Skin of body (tissue), 2 donors: ENCODE results near the gene MEF2B. TPM values are rescaled to one million over a fixed set of nuclear protein-coding genes. Genes with fewer than 3 reads are reported as not detected.
"Not testable (repeated sequence)": the region's sequence is repeated elsewhere in the genome, so short reads cannot be mapped to it uniquely, and the experiment has no call there.

Source experiments
- DNase-seq: peaks from one replicate; lab custom pipeline; 2025; lab: John Stamatoyannopoulos, UW
- total RNA-seq: library from RNA; depleted of rRNA; stranded (reverse); fragments of >200 nt; gene quantifications from one replicate; pipeline ENCODE4 v1.2.3, GENCODE V29; 2014

Gene MEF2B
- total RNA-seq, 1 donor from 2014 or later, result 0.49 TPM

DNA sequence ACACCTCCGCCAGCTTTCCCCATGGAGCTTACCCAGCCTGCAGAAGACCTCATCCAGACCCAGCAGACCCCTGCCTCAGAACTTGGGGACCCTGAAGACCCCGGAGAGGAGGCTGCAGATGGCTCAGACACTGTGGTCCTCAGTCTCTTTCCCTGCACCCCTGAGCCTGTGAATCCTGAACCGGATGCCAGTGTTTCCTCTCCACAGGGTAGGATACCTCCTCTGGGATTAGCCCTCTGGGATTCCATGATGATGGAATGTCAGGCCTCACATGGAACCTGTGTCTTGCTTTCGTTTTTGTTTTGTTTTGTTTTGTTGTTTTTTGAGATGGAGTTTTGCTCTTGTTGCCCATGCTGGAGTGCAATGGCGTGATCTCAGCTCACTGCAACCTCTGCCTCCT, 23.9 kb upstream of the MEF2B start:
- DNase-seq, result no peak

DNA sequence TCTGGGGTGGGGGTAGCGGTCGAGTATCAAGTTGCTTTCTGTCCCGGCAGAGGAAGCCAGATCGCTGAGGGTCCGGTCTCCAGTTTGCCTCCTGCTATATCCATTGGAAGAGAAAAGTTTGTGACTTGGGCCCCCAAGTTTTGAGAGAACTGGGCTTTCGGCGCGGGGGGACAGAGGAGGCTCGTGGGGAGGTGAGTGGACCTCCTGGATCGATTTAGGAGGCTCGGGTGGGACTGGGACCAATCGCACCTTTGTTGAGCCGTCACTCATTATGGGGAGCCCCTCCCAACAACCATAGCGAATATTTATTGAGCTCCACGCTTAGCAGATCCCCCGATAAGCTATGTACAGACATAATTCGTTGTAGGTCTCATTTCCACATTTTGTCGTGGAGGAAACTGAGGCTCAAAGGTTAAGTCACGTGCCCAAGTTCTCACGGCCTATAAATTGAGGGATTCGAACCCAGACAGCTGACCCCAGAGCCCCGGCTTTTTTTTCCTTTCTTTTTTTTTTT, 22.9 kb upstream of the MEF2B start:
- DNase-seq, result peak; percentile 50

DNA sequence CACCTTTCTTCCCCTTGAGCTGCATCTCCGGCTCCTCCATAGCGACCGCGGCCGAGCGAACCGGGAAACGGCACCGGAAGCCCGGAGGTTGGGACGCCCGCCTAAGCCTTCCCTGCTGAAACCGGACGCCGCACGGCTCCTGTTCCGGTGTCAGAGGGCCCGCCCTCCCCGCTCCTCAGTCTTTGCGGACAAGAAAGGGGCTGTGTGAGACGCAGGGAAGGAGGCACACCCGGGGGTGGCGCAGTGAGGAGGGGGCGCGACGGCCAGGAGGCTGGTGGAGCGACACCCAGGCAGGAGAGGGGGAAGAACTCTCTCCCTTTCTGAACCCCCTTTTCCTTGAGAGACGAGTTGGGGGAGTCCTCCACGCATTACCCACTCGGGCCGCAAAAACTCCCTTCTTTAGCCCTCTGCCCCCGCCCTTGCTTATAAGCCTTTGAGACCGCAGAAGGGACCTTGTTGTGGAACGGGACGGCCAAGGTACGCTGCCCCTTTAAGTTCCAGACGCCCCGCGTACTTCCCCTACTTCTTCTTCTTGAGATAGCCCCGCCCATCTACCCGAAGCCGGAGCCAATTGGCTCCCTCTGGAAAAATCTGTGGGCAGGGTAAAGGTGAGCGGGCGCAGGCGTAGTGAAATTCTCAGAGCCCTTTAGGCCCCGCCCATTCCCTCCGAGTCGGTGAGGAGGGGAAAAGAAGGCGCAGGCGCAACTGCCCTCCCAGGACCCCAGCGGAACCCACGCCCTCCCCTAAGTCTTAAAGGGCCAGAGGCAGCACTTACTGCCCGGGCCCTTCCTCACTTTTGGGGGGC, 22.2 kb upstream of the MEF2B start, which contains the start of the genes BORCS8 and RFXANK:
BORCS8 (minus strand) TSS at position 75 of the 805 bp plus-strand sequence; CDS start at position 40, 35 bp downstream.
RFXANK (plus strand) TSS at position 181 of the 805 bp plus-strand sequence. CDS start 1,689 bp downstream, outside the sequence.
- peak; percentile 99 for DNase-seq

DNA sequence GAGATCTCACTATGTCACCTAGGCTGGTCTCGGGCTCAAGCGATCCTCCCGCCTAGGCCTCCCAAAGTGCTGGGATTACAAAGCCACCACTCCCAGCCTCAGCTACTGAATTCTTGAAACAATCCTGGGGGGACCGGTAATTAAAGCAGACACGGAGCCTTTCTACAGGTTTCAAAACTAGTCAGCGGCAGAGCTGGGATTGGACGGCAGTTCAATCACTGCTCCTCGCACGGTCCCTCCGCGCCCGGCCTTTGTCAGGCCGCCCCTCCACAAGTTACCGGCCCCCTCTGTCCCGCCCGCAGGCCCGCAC, 21.7 kb upstream of the MEF2B start:
- DNase-seq, result no peak

DNA sequence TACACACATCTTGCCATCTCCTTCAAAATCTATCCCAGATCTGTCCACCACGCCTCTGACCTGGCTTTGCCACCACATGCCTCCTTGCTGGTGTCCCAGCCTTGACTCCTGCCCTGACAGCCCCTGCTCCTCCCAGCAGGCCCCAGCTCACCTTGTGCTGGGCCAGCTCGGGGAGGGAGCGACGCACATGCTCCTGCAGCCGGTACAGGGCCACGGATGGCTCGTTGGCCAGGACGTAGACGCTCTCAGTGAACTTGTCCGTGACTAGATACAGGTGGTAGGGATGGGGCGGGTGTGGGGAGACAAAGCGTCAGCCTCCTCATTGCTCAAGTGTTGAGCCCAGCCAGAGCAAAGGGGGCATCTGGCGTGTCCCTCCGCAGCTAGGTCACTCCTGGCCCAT, 16.7 kb upstream of the MEF2B start:
- no peak for DNase-seq

DNA sequence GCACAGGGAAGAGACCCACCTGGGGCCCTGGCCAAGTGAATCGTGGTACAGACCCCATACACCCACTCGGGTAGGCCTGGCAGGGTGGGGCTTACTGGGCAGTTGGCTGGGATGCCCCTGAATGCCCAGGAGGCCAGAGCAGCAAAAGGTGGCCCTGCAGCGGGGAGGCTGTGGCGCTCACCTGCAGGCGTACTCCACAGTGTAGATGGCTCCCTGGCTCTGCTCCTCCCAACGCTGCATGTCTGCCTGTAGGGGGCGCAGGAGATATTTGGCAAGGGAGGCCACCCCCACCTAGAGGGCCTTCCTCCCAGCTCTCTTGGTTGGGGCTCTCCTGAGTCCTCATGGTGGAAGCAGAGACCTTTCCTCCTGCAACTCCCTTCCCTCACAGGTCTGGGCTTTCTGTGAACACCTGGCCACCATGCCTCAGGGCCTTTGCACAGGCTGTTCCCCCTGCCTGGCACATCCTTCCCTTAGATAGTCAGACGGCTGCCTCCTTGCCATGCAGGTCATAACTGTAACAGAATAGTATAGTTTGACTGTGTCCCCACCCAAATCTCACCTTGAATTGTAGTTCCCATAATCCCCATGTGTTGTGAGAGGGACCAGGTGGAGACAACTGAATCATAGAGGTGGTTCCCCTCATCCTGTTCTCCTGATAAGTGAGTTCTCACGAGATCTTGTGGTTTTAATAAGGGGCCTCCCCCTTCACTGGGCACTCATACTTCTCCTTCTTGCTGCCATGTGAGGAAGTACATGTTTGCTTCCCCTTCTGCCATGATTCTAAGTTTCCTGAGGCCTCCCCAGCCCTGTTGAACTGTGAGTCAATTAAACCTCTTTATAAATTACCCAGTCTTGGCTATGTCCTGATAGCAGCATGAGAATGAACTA, 16.0 kb upstream of the MEF2B start:
- no peak for DNase-seq

DNA sequence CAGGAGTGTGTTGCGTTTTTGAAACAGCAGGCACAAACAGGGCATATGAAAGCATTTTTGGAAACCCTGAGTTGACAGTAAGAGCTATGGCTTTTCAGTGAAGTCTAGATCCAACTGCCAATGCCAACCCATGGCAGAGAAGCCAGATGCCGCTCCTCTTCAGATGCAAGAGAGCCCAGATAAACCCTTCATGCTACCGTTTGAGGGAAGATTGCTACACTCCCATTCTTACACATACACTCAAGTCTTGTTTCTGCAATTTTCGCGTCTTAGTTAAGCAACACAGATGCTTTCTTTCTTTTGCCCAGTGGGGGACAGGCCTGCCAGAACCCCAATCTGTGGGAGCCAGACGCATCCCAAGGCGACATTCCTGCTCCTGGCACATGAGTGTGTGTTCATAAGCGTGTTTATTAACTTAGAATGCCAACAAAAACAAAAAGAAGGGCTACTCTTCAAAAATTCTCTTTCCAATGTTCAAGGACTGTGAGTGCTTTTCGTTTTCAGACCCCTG, 11.5 kb upstream of the MEF2B start:
- no peak for DNase-seq

DNA sequence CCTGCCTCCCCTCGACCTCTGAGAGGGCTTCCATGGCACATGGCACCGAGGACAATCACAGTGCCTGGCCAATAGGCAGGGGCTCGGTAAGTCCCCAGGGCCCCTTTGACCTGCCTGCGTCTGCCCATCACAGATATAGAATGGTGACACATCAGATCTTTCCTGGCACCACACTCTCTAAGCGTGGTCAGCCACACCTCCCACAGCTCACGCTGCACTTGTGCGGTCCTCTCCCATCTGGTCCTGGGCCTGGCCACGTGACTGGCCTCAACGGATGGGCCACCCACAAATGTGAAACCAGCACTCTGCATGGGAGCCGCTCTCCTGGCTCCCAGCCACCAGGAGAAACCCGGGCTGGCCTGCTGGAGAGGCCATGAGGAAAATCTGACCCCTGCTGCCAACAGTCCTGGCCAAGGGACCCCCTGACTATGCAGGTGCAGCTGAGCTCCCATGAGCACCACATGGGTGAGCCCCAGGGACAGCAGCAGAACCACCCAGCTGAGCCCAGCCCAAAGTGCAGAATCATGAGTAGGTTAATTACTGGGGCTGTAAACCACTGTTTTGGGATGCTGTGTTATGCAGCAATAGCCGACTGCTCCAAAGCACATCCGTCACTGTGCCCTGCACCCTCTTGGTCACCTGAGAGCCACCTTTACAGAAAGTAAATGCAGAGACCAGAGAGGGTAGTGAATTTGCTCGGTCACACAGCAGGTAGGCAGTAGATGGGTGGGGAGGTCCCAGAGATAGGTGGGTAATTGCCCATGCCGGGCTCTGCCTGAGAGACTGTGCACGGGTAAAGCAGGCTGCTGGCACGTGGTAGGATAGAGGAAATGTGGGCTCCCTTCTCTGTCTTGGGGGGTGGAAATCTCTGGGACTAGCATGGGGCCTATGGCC, 9.7 kb upstream of the MEF2B start:
- no peak for DNase-seq

DNA sequence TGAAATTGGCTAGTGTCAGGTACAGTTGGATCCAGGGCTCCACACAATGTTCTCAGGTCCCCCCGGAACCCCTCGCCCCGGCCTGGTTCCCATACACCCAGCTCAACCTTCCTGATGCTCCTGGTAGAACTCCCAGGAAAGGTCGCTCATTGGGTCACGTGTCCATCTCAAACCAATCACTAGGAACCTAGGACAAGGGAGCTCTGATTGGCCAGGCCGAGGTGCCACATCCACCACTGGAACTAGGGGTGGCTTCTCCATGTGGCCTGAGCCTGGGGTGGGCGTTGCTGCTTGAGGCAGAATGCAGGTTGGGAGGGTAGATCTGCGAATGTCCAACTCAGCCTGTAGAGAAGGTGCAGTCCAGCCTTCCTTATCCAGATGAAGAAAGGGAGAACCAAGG, 6.9 kb upstream of the MEF2B start:
- DNase-seq, result no peak

DNA sequence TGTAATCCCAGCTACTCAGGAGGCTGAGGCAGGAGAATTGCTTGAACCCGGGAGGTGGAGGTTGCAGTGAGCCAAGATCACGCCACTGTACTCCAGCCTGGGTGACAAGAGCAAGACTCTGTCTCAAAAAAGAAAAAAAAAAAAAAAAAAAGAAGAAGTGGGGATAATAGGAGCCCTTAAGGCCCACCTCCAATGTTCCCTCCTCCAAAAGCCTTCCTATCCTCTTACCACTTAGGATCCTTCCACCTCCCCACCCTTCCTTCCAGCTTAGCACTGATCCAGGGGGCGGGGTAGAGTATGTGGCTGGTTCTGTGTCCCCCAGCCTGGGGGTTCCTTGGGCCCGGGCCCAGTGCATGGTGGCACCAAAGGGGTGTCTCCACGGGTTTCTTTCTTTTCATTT, 3.2 kb upstream of the MEF2B start:
- DNase-seq, result not testable (repeated sequence)

DNA sequence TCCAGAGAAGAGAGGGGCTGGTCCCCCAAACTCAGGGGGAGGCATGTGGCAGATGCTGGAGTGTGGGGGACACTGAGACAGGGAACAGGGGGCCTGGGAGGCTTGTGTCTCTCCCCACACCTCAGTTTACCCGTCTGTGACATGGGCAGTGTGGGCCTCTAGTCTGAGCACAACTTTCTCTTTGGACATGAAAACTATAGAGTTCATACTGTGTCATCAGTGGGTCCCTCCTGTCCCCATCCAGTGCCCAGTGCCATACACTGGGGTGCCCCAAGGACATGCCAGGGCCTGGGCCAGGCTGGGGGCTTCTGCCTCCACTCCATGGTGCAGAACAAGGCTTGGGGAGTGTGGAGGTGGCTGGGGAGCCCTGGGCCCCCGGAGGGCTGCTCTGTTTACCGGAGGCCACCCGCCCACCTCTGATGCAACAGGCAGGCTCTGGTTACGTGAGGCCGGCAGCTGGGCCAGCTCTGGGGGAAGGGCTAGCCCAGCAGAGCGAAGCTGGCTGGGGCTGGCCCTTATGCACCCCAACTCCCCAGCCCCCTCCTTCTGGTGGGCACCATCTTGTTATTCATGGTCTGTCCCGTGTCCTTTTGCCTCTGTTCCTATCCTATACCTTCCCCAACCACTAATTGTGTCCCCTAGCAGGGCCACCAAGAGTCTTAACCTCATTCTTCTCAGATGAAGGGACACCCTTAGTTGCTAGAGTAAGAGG, 1.9 kb upstream of the MEF2B start:
- DNase-seq, result no peak

DNA sequence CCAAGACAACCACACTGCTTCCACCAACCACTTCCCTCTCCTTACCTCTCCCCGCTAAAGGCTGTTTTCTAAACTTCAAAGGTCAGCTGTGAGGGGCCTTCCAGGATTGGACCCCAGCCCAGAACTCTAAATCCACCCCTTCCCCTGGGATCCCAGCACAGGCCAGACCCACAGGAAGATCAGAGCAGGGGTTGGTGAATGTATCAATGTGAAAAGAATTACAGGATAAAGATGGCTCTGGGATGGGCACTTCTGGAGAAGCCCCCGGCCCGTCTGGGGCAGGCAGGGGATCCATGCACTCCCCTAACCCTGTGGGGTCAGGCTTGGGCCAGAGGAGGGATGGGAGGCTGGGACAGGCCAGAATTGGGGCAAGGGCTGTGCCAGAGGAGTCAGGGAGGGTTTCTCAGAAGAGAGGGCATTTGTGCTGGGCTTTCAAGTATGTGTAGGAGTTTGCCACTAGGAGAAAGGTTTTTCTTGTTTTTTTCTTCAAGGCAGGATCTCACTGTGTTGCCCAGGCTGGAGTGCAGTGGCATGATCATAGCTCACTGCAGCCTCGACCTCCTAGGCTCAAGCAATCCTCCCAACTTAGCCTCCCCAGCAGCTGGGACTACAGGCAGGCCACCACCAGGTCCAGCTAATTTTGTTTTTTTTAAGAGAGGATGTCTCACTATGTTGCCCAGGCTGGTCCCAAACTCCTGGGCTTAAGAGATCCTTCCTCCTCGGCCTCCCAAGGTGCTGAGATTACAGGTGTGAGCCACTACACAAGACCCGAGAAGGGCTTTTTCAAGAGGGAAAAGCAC, 1.0 kb upstream of the MEF2B start:
- no peak for DNase-seq

DNA sequence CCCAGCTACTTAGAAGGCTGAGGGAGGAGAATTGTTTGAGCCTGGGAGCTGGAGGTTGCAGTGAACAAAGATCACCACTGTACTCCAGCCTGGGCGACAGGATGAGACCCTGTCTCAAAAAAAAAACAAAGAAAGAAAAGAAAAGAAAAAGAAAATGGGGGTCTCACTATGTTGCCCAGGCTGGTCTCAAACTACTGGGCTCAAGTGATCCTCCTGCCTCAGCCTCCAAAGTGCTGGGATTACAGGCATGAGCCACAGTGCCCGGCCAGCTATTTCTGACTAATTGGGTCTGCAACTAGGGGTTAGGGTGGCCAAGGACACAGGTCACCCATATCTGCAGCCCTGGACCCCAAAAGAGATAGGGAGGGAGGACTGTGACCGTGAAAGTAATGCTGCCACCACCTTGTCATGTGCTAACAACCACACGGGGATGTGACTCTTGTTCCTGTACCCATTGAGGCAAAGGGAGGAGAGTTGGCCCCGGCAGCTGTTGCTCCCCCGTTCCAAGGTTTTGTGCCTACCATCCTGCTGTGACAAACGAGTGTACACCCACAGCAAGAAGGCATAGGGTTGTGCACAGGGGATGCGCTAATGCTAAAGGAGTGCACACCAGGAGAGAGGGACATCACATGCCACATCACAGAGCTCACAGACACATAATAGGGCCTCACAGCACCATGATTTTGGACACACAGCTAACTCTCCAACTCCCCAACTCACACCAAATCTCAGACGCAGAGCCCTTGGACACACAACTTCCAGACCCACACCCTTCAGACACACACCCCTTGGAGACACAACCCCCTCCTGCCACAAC, 619 bp downstream of the MEF2B start:
- DNase-seq, result no peak

DNA sequence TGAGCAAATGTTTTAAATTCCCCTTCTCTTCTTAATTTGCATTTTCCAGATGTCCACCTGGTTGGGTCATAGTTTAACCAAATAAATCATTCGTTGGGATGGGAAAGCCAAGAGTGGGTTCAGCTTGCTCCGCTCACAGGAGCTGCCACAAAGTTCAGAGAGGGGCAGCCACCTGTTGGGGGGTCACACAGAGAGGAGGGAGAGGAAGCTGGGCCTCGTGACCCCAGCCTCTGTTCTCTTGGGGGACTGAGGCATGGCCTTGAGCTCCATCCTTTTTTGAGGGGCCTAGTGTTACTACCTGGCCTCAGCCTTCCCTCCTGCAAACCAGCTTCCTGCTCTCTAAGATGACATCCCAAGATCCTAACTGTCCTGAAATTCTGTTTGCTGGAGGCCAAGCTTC, 2.5 kb downstream of the MEF2B start:
- DNase-seq, result no peak

DNA sequence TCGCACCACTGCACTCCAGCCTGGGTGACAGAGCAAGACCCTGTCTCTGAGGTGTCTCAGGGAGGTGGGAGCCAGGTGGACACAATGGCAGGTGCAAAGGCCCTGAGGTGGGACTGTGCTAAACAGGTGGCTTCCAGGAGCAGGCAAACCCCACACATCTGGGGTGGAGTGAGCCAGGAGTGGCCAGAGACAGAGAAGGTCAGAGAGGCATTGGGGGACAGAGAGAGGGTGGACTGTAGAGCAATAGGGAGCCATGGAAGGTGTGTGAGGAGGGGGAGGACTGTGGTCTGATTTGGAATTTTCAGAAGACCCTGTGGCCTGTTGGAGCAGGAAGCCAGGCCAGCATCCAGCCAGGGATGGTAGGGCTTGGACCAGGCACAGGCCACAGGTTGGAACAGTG, 4.7 kb downstream of the MEF2B start:
- DNase-seq, result no peak

DNA sequence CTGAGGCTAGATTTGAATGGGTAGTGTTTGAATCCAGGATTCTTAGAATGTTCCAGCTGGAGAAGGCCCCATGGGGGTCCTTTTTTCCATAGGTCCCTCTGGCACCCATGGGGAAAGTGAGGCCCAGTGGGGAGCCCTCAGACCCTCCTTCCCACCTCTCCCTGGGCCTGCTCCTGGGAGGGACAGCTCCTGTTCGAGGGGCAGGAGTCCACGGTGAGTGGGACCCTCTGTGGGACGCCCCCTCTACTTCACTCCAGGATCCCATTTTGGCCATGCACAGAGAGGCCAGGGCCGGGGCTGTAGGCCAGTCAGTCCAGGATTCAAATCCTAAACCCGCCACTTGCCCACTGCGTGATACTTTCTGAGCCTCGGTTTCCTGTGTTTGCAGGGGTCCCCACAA, 7.6 kb downstream of the MEF2B start:
- no peak for DNase-seq

DNA sequence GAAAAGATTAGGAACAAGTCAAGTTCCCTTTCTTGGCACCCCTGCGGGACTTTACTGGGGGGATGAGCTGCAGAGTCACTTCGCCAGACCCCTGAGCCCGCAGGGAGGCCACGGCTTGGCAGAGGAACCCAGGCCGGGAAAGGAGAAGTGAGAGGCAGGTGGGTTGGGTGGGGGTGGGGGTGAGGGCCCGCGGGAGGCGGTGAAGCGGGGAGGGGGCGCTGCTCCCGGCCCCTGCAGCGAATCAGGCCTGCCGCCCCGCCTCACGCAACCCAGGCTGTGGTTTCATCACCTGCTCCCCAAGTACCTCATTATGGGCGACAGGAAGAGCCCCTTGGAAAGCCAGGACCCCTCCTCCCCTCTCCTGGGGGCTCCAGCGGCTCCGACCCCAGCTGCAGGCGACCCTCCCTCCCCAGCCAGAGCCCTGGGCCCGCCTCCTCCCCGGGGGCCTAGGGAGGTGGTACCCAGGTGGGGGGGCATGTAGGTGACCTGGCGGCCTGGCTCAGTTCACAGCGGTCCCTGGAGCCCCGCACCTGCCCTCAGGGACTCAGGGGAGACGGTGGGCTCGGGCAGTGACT, 9.5 kb downstream of the MEF2B start:
- DNase-seq, result no peak

DNA sequence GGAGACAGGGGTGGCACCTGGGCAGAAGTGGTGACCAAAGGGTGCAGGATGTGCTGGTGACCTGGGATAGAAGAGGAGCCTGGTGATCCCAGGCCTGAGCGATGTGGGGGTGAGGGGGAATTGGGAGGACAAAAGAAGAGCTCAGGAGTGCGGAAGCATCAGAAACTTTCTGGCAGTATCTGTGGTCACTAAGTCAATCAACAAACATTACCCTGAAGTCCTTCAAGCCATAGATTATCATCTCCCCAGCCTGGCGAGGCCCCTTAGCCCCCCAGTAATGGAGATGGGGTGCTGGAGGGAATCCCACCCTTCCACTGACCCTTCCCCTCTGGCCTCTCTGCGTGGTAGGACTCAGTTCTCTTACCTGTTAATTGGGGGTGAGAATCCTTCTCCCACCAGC, 10.5 kb downstream of the MEF2B start:
- DNase-seq, result no peak
